HCT116 (cell line): ENCODE data around the gene SPOP. TPM values are rescaled to one million over a fixed set of nuclear protein-coding genes. Genes with fewer than 3 reads are reported as not detected.

Experiments used
- ATAC-seq: fragments of 200-7000 bp; cut with Tn5 transposase; 2 replicates; pipeline ENCODE4 v1.9.1; 2020; ENCODE audit warnings: mild to moderate bottlenecking, moderate library complexity
- BruUV-seq: library from RNA; stranded (reverse); fragments of 400-500 nt; replicated peaks from 2 replicates; lab custom pipeline; 2021; lab: Mats Ljungman, UMichigan
- CTCF ChIA-PET: fragments of 300-600 bp; sonication (Branson Sonifier 250); formaldehyde crosslinking; loops from one replicate; lab custom pipeline; 2021; ENCODE audit warnings: antibody characterized with exemption; lab: Charles Lee
- POLR2A ChIA-PET: fragments of 300-600, 350-600 bp; sonication (Branson Sonifier 250); formaldehyde crosslinking; loops from one replicate; lab custom pipeline; 2021; ENCODE audit warnings: antibody characterized with exemption; lab: Charles Lee
- RAD21 ChIA-PET, 2 experiments: fragments of 300-600 bp; sonication (Branson Sonifier 250); formaldehyde crosslinking; loops; one replicate each; lab custom pipeline; 2023; ENCODE audit warnings: low total read pairs in 2 of 2; ENCODE audit not compliant: uncharacterized antibody in 2 of 2, unreplicated experiment in 2 of 2, low non-redundant PET in 1 of 2; lab: Charles Lee
- DNase-seq: peaks from one replicate; pipeline ENCODE4 v3.0.0-alpha.2; 2010; ENCODE audit warnings: low read depth, low spot score
- H2AFZ ChIP-seq: fragments of 200-600 bp; shearing (Covaris generic), sonication (generic); 2 replicates; pipeline ENCODE4 v1.6.1; 2017; ENCODE audit warnings: low read depth, mixed run types, mixed read lengths, antibody characterized with exemption, low read length; ENCODE audit not compliant: poor library complexity, severe bottlenecking
- H3K27ac ChIP-seq: 2 replicates; pipeline ENCODE4 v1.5.1; 2012; ENCODE audit warnings: low read depth, low read length
- H3K27me3 ChIP-seq: fragments of 200-600 bp; sonication (generic); 2 replicates; pipeline ENCODE4 v1.6.1; 2016; ENCODE audit warnings: mixed run types, low read length, mixed read lengths; ENCODE audit not compliant: insufficient read depth
- H3K36me3 ChIP-seq, 2 experiments: fragments of 200-500 bp in 1 of 2; fragments of 200-600 bp in 1 of 2; sonication (Bioruptor generic) in 1 of 2; sonication (generic) in 1 of 2; 2 replicates each; pipeline versions ENCODE4 v1.5.1 to v1.6.1; 2014 to 2016; ENCODE audit warnings: low read length in 2 of 2, inconsistent platforms in 1 of 2, mixed read lengths in 1 of 2, mixed run types in 1 of 2; ENCODE audit not compliant: insufficient read depth in 2 of 2, control insufficient read depth in 1 of 2
- H3K4me1 ChIP-seq, 2 experiments: fragments of 200-600 bp in 1 of 2; sonication (generic) in 1 of 2; 2 replicates each; pipeline versions ENCODE4 v1.5.1 to v1.6.1; 2012 to 2017; ENCODE audit warnings: low read length in 2 of 2, inconsistent platforms in 1 of 2, mild to moderate bottlenecking in 1 of 2, mixed read lengths in 1 of 2, mixed run types in 1 of 2, moderate library complexity in 1 of 2; ENCODE audit not compliant: insufficient read depth in 2 of 2, control insufficient read depth in 1 of 2
- H3K4me2 ChIP-seq: fragments of 200-600 bp; sonication (generic); 2 replicates; pipeline ENCODE4 v1.6.1; 2017; ENCODE audit warnings: mixed run types, low read length, mixed read lengths
- H3K4me3 ChIP-seq, 2 experiments: fragments of 200-600 bp in 1 of 2; sonication (generic) in 1 of 2; replicated peaks in 1 of 2; 2 replicates each; pipeline ENCODE4 v1.5.1; 2011 to 2016; ENCODE audit warnings: low read length in 2 of 2, control low read depth in 1 of 2, low read depth in 1 of 2, mild to moderate bottlenecking in 1 of 2, mixed read lengths in 1 of 2, mixed run types in 1 of 2
- H3K79me2 ChIP-seq: fragments of 200-600 bp; sonication (generic); 2 replicates; pipeline ENCODE4 v1.6.1; 2017; ENCODE audit warnings: mild to moderate bottlenecking, mixed run types, low read length, moderate library complexity, mixed read lengths; ENCODE audit not compliant: insufficient read depth
- H3K9ac ChIP-seq: fragments of 200-600 bp; sonication (generic); 2 replicates; pipeline ENCODE4 v1.6.1; 2016; ENCODE audit warnings: low read length, mixed read lengths
- H3K9me2 ChIP-seq: fragments of 200-600 bp; sonication (generic), shearing (Covaris generic); 2 replicates; pipeline ENCODE4 v1.6.1; 2017; ENCODE audit warnings: mixed run types, mild to moderate bottlenecking, moderate library complexity; ENCODE audit not compliant: insufficient read depth
- H3K9me3 ChIP-seq, 2 experiments: fragments of 200-500 bp in 1 of 2; fragments of 200-600 bp in 1 of 2; sonication (Bioruptor generic) in 1 of 2; sonication (generic) in 1 of 2; 2 replicates each; pipeline ENCODE4 v1.6.1; 2014 to 2017; ENCODE audit warnings: low read length in 2 of 2, mixed read lengths in 2 of 2, inconsistent platforms in 1 of 2, low read depth in 1 of 2, mild to moderate bottlenecking in 1 of 2, mixed run types in 1 of 2, moderate library complexity in 1 of 2; ENCODE audit not compliant: control insufficient read depth in 1 of 2, insufficient read depth in 1 of 2
- H4K20me1 ChIP-seq: fragments of 200-600 bp; sonication (generic), shearing (Covaris generic); 2 replicates; pipeline ENCODE4 v1.6.1; 2017; ENCODE audit warnings: mixed run types, mild to moderate bottlenecking, moderate library complexity; ENCODE audit not compliant: insufficient read depth
- SRF ChIP-seq: IDR thresholded peaks from 2 replicates; pipeline ENCODE4 v1.6.1; 2012; ENCODE audit warnings: low read depth
- ZFX ChIP-seq: fragments of 450-650 bp; IDR thresholded peaks from 2 replicates; pipeline ENCODE4 v1.6.1; 2017
- ZNF274 ChIP-seq: fragments of 200-500 bp; sonication (Bioruptor generic); IDR thresholded peaks from 2 replicates; pipeline ENCODE4 v1.6.1; 2014; ENCODE audit warnings: mild to moderate bottlenecking, low read depth, low read length, inconsistent platforms
- intact Hi-C: fragments of 100-400 bp; cut with micrococcal nuclease; formaldehyde crosslinking; loops from 2 replicates; pipeline ENCODE4 v1.10.0; 2022
- total RNA-seq: library from RNA; stranded (reverse); gene quantifications from one replicate; pipeline ENCODE4 v1.2.1, GENCODE V29; 2021; ENCODE audit not compliant: unreplicated experiment
- TF ChIP-seq, protein P1 (sequence below), 3 experiments: fragments of 200-600 bp in 1 of 3; sonication (generic) in 1 of 3; IDR thresholded peaks in 2 of 3; conservative IDR thresholded peaks in 1 of 3; 2 replicates each; pipeline ENCODE4 v1.5.1; 2012 to 2017; ENCODE audit warnings: low read depth in 2 of 3, low read length in 2 of 3, antibody characterized with exemption in 1 of 3, borderline replicate concordance in 1 of 3, control low read depth in 1 of 3, mild to moderate bottlenecking in 1 of 3, mixed read lengths in 1 of 3, mixed run types in 1 of 3, moderate library complexity in 1 of 3; ENCODE audit not compliant: insufficient read depth in 1 of 3
- TF ChIP-seq, protein P2 (sequence below): IDR thresholded peaks from 2 replicates; pipeline ENCODE4 v1.6.1; 2012
- TF ChIP-seq, protein P3 (sequence below): IDR thresholded peaks from 2 replicates; pipeline ENCODE4 v1.6.1; 2012; ENCODE audit warnings: low read depth

Gene SPOP
- total RNA-seq, 1 experiment from 2014 or later: 85.1 TPM

GRCh38 chr17:49575679-49576087 is 102.2 kb downstream of the SPOP start, which contains the start of gene NXPH3:
TSS of gene NXPH3 (plus strand) at chr17:49575871. CDS start at chr17:49576220, 349 bp downstream.
- intact Hi-C loops: no loop called here
- H4K20me1 ChIP-seq: no peaks in the 10 kb centered on the region
- ChIA-PET POLR2A (interaction anchor here (0.9 kb wide), 1 partner anchor 102 kb away, joined by 3 read pairs; the partner anchor contains the start of gene SPOP), RAD21 (no interaction called here), CTCF (no interaction called here)
- no peaks in the 10 kb centered on the region for H3K36me3 ChIP-seq
- DNase-seq: no peak
- H3K79me2 ChIP-seq: no peaks in the 10 kb centered on the region
- BruUV-seq: no TSS peak
- H3K27me3 ChIP-seq: peaks cover 11% of the 10 kb centered on the region; the same call in 1 of the 2 replicates
- H3K4me1 ChIP-seq: peaks cover 0 to 9% of the 10 kb centered on the region in 2 experiments; a peak in 2 of 4 replicates
- no peaks in the 10 kb centered on the region for H3K9me2 ChIP-seq
- H3K4me2 ChIP-seq: peak within 1 kb of the TSS; percentile 67
- no peaks in the 10 kb centered on the region for H3K9me3 ChIP-seq
- H3K9ac ChIP-seq: no peak within 1 kb of the TSS
- peak within 1 kb of the TSS; percentile 17; the same call in 1 of the 2 replicates for H3K27ac ChIP-seq
- H2AFZ ChIP-seq: no peak within 1 kb of the TSS
- ATAC-seq: peak; percentile 83
- TF ChIP-seq, protein P1, sequence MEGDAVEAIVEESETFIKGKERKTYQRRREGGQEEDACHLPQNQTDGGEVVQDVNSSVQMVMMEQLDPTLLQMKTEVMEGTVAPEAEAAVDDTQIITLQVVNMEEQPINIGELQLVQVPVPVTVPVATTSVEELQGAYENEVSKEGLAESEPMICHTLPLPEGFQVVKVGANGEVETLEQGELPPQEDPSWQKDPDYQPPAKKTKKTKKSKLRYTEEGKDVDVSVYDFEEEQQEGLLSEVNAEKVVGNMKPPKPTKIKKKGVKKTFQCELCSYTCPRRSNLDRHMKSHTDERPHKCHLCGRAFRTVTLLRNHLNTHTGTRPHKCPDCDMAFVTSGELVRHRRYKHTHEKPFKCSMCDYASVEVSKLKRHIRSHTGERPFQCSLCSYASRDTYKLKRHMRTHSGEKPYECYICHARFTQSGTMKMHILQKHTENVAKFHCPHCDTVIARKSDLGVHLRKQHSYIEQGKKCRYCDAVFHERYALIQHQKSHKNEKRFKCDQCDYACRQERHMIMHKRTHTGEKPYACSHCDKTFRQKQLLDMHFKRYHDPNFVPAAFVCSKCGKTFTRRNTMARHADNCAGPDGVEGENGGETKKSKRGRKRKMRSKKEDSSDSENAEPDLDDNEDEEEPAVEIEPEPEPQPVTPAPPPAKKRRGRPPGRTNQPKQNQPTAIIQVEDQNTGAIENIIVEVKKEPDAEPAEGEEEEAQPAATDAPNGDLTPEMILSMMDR (IDR thresholded peaks at IDR 0.05 in 2 of 3, conservative IDR thresholded peaks at IDR 0.05 in 1 of 3; ENCODE audit: borderline replicate concordance in 1 of 3, insufficient read depth in 1 of 3, low read depth in 2 of 3, low read length in 2 of 3): 0 out of 6 replicates have a peak, but pooled peaks of 2 of the 3 experiments have one; percentile 10 to 16
- TF ChIP-seq, protein P2, sequence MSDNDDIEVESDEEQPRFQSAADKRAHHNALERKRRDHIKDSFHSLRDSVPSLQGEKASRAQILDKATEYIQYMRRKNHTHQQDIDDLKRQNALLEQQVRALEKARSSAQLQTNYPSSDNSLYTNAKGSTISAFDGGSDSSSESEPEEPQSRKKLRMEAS: no peak
- peak within 1 kb of the TSS; percentile 16 to 40; a peak in 3 of 4 replicates for H3K4me3 ChIP-seq

DNA sequence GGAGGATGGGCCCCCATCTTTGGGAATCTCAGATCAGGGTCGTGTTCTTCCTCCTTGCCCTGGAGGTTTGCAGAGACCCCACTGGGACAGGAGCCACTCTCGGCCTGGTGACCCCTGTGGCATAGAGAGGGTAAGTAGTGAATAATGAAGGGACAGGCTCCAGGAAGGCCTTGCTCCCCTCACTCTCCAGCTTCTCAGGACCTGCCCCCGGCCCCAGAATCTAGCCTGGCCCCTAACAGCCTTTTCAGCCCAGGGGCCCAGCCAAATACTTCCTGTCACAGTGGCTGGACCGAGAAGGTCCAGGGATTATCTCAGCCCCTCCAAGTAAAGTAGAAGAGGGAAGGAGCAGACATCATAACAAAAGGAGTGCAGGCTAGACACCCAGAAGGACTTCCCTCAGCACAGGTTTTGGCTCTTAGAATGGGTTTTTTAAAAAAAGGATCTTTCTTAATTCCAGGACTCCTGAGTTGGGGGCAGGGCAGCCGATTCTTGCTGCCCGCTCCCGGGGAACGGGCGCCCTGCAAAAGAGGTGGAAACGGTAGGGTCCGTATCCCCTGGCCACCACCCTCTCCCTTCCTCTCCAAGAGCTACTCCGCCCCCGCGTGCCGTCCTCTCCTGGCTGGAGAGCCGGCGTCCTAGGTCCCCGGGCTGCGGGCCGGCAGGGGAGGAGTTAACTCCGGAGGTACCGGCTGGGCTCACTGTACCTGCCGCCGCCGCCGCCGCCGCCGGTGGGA is 102.8 kb downstream of the SPOP start:
- Histone ChIP-seq H3K4me3 (peak overlapping the region; percentile 16 to 40; a peak in 3 of 4 replicates), H2AFZ (no peak overlapping the region), H3K36me3 (no peaks in the 10 kb centered on the region), H3K9me2 (no peaks in the 10 kb centered on the region), H3K4me1 (peaks cover 0 to 12% of the 10 kb centered on the region in 2 experiments; a peak in 2 of 4 replicates), H3K9me3 (no peaks in the 10 kb centered on the region), H3K9ac (no peak overlapping the region), H4K20me1 (no peaks in the 10 kb centered on the region), H3K4me2 (peak overlapping the region; percentile 67)
- ATAC-seq (no peak), DNase-seq (no peak)
- intact Hi-C loops: no loop called here
- CTCF ChIA-PET: no interaction called here
- no peak for TF ChIP-seq ZNF274
- no peak for TF ChIP-seq ZFX
- TF ChIP-seq SRF: no peak
- TF ChIP-seq, protein P3, sequence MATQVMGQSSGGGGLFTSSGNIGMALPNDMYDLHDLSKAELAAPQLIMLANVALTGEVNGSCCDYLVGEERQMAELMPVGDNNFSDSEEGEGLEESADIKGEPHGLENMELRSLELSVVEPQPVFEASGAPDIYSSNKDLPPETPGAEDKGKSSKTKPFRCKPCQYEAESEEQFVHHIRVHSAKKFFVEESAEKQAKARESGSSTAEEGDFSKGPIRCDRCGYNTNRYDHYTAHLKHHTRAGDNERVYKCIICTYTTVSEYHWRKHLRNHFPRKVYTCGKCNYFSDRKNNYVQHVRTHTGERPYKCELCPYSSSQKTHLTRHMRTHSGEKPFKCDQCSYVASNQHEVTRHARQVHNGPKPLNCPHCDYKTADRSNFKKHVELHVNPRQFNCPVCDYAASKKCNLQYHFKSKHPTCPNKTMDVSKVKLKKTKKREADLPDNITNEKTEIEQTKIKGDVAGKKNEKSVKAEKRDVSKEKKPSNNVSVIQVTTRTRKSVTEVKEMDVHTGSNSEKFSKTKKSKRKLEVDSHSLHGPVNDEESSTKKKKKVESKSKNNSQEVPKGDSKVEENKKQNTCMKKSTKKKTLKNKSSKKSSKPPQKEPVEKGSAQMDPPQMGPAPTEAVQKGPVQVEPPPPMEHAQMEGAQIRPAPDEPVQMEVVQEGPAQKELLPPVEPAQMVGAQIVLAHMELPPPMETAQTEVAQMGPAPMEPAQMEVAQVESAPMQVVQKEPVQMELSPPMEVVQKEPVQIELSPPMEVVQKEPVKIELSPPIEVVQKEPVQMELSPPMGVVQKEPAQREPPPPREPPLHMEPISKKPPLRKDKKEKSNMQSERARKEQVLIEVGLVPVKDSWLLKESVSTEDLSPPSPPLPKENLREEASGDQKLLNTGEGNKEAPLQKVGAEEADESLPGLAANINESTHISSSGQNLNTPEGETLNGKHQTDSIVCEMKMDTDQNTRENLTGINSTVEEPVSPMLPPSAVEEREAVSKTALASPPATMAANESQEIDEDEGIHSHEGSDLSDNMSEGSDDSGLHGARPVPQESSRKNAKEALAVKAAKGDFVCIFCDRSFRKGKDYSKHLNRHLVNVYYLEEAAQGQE: no peak
- TF ChIP-seq, all 23 proteins: peak for 0
- RAD21 ChIA-PET: interaction anchor here in 1 of 2 experiments (0.6 kb wide), 1 partner anchor 103 kb away, joined by 3 read pairs; the partner anchor contains the start of gene SPOP
- H3K79me2 ChIP-seq: no peaks in the 10 kb centered on the region
- peak overlapping the region; percentile 17; the same call in 1 of the 2 replicates for H3K27ac ChIP-seq
- POLR2A ChIA-PET: no interaction called here
- no TSS peak for BruUV-seq
- peaks cover 11% of the 10 kb centered on the region; the same call in 1 of the 2 replicates for H3K27me3 ChIP-seq
